ENCODE results near the gene NADSYN1.
"Not testable (repeated sequence)": the region's sequence is repeated elsewhere in the genome, so short reads cannot be mapped to it uniquely, and the experiment has no call there.

The NADSYN1 gene

GRCh38 chr11:71538666-71538990 is 85.6 kb downstream of the NADSYN1 start:
- Histone ChIP-seq H3K36me3 (ENCODE audit: control insufficient read depth in 1 of 2, insufficient read depth in 2 of 2, low read length in 2 of 2) (no peaks in the 10 kb centered on the region), H3K4me3 (ENCODE audit: low read depth in 1 of 2, low read length in 2 of 2) (no peak overlapping the region), H3K4me1 (ENCODE audit: control insufficient read depth in 1 of 2, insufficient read depth in 2 of 2, low read length in 2 of 2) (no peaks in the 10 kb centered on the region), H3K9me3 (ENCODE audit: control insufficient read depth in 1 of 2, low read length in 2 of 2) (no peaks in the 10 kb centered on the region), H3K27ac (ENCODE audit: low read length) (no peak overlapping the region), H3K27me3 (ENCODE audit: low read depth, low read length) (no peaks in the 10 kb centered on the region)

DNA sequence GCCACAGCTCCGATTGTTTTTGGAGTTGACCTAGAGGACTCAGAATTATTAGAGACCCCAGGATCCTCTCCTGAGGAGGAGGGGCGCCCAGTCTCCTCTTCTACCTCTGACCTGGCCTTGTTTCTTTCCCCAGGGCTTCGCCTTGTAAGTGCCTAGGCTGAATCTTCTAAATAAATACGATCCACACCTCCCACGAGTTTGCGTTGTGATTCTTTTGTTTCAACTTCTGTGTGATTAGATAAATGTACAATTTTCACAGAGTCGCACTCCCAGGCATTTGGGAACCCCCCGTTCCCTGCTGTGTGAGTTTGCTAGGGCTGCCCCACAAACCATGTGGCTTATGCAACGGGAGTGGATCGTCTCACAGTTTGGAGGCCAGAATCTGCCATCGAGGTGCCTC is 86.0 kb downstream of the NADSYN1 start:
- no peaks in the 10 kb centered on the region for H3K9me3 ChIP-seq (ENCODE audit: control insufficient read depth in 1 of 2, low read length in 2 of 2)
- no peak overlapping the region for H3K4me3 ChIP-seq (ENCODE audit: low read depth in 1 of 2, low read length in 2 of 2)
- no peaks in the 10 kb centered on the region for H3K36me3 ChIP-seq (ENCODE audit: control insufficient read depth in 1 of 2, insufficient read depth in 2 of 2, low read length in 2 of 2)
- H3K4me1 ChIP-seq (ENCODE audit: control insufficient read depth in 1 of 2, insufficient read depth in 2 of 2, low read length in 2 of 2), result no peaks in the 10 kb centered on the region
- no peak overlapping the region for H3K27ac ChIP-seq (ENCODE audit: low read length)
- H3K27me3 ChIP-seq (ENCODE audit: low read depth, low read length), result no peaks in the 10 kb centered on the region

DNA sequence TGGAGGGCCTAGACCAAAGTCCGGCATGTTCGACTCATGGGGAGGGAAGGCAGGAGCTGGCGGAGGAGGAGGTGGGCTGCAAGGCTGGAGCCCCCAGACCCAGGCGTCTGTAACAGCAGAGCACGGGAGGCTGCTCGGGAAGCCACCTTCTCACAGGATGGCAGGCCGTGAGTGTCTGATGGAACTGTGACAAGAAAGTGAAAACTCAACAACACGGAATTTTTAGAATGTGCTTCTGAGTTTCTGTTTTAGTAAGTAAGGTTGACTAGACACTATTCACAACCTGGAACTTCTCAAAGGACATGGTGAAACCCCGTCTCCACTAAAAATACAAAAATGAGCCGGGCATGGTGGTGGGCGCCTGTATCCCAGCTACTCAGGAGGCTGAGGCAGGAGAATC is 87.0 kb downstream of the NADSYN1 start:
- not testable (repeated sequence) for H3K27ac ChIP-seq (ENCODE audit: low read length)

GRCh38 chr11:71540521-71541304 is 87.7 kb downstream of the NADSYN1 start:
- H3K4me3 ChIP-seq (ENCODE audit: low read depth in 1 of 2, low read length in 2 of 2); H3K4me1 ChIP-seq (ENCODE audit: control insufficient read depth in 1 of 2, insufficient read depth in 2 of 2, low read length in 2 of 2); H3K9me3 ChIP-seq (ENCODE audit: control insufficient read depth in 1 of 2, low read length in 2 of 2); H3K27me3 ChIP-seq (ENCODE audit: low read depth, low read length); H3K36me3 ChIP-seq (ENCODE audit: control insufficient read depth in 1 of 2, insufficient read depth in 2 of 2, low read length in 2 of 2); H3K27ac ChIP-seq (ENCODE audit: low read length): not testable (repeated sequence)

More for the DNA sequence above, 87.0 kb downstream of the NADSYN1 start:
- H3K4me1 ChIP-seq (ENCODE audit: control insufficient read depth in 1 of 2, insufficient read depth in 2 of 2, low read length in 2 of 2); H3K27me3 ChIP-seq (ENCODE audit: low read depth, low read length); H3K9me3 ChIP-seq (ENCODE audit: control insufficient read depth in 1 of 2, low read length in 2 of 2); H3K36me3 ChIP-seq (ENCODE audit: control insufficient read depth in 1 of 2, insufficient read depth in 2 of 2, low read length in 2 of 2); H3K4me3 ChIP-seq (ENCODE audit: low read depth in 1 of 2, low read length in 2 of 2): not testable (repeated sequence)

GRCh38 chr11:71542382-71542781 is 89.4 kb downstream of the NADSYN1 start:
- Histone ChIP-seq H3K36me3 (ENCODE audit: control insufficient read depth in 1 of 2, insufficient read depth in 2 of 2, low read length in 2 of 2) (no peaks in the 10 kb centered on the region), H3K4me1 (ENCODE audit: control insufficient read depth in 1 of 2, insufficient read depth in 2 of 2, low read length in 2 of 2) (no peaks in the 10 kb centered on the region), H3K4me3 (ENCODE audit: low read depth in 1 of 2, low read length in 2 of 2) (no peak overlapping the region), H3K9me3 (ENCODE audit: control insufficient read depth in 1 of 2, low read length in 2 of 2) (no peaks in the 10 kb centered on the region), H3K27ac (ENCODE audit: low read length) (no peak overlapping the region), H3K27me3 (ENCODE audit: low read depth, low read length) (no peaks in the 10 kb centered on the region)

- H3K27me3 ChIP-seq (ENCODE audit: low read depth, low read length), result no peaks in the 10 kb centered on the region
- H3K4me1 ChIP-seq (ENCODE audit: control insufficient read depth in 1 of 2, insufficient read depth in 2 of 2, low read length in 2 of 2), result no peaks in the 10 kb centered on the region
- no peak overlapping the region for H3K4me3 ChIP-seq (ENCODE audit: low read depth in 1 of 2, low read length in 2 of 2)
- no peaks in the 10 kb centered on the region for H3K36me3 ChIP-seq (ENCODE audit: control insufficient read depth in 1 of 2, insufficient read depth in 2 of 2, low read length in 2 of 2)
- no peaks in the 10 kb centered on the region for H3K9me3 ChIP-seq (ENCODE audit: control insufficient read depth in 1 of 2, low read length in 2 of 2)
- no peak overlapping the region for H3K27ac ChIP-seq (ENCODE audit: low read length)
These were observed 90.1 kb downstream of the NADSYN1 start for GRCh38 chr11:71542879-71543777.

DNA sequence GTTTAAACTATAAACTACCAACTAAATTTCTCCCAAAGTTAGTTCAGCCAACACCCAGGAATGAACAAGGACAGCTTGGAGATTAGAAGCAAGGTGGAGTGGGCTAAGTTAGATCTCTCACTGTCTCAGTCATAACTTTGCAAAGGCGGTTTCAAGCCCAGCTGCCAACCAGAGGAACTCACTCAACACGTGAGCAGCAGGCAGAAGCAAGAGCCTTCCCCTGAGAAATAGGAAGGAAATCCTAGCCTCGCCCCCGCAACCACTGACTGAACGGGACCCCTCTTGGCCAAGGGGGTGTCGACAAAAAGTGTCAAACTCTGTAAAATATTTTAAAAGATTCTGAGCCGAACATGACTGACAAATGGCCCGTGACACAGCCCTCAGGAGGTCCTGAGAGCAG is 90.9 kb downstream of the NADSYN1 start:
- Histone ChIP-seq H3K36me3 (ENCODE audit: control insufficient read depth in 1 of 2, insufficient read depth in 2 of 2, low read length in 2 of 2) (no peaks in the 10 kb centered on the region), H3K9me3 (ENCODE audit: control insufficient read depth in 1 of 2, low read length in 2 of 2) (no peaks in the 10 kb centered on the region), H3K27ac (ENCODE audit: low read length) (no peak overlapping the region), H3K4me3 (ENCODE audit: low read depth in 1 of 2, low read length in 2 of 2) (no peak overlapping the region), H3K27me3 (ENCODE audit: low read depth, low read length) (no peaks in the 10 kb centered on the region), H3K4me1 (ENCODE audit: control insufficient read depth in 1 of 2, insufficient read depth in 2 of 2, low read length in 2 of 2) (no peaks in the 10 kb centered on the region)

GRCh38 chr11:71544525-71545214 is 91.7 kb downstream of the NADSYN1 start:
- Histone ChIP-seq H3K27ac (ENCODE audit: low read length) (no peak overlapping the region), H3K27me3 (ENCODE audit: low read depth, low read length) (no peaks in the 10 kb centered on the region), H3K4me3 (ENCODE audit: low read depth in 1 of 2, low read length in 2 of 2) (no peak overlapping the region), H3K36me3 (ENCODE audit: control insufficient read depth in 1 of 2, insufficient read depth in 2 of 2, low read length in 2 of 2) (no peaks in the 10 kb centered on the region), H3K9me3 (ENCODE audit: control insufficient read depth in 1 of 2, low read length in 2 of 2) (no peaks in the 10 kb centered on the region), H3K4me1 (ENCODE audit: control insufficient read depth in 1 of 2, insufficient read depth in 2 of 2, low read length in 2 of 2) (no peaks in the 10 kb centered on the region)

- H3K27me3 ChIP-seq (ENCODE audit: low read depth, low read length), result no peaks in the 10 kb centered on the region
- no peaks in the 10 kb centered on the region for H3K9me3 ChIP-seq (ENCODE audit: control insufficient read depth in 1 of 2, low read length in 2 of 2)
- H3K4me1 ChIP-seq (ENCODE audit: control insufficient read depth in 1 of 2, insufficient read depth in 2 of 2, low read length in 2 of 2), result no peaks in the 10 kb centered on the region
- no peak overlapping the region for H3K4me3 ChIP-seq (ENCODE audit: low read depth in 1 of 2, low read length in 2 of 2)
- no peaks in the 10 kb centered on the region for H3K36me3 ChIP-seq (ENCODE audit: control insufficient read depth in 1 of 2, insufficient read depth in 2 of 2, low read length in 2 of 2)
- no peak overlapping the region for H3K27ac ChIP-seq (ENCODE audit: low read length)
These were observed 92.5 kb downstream of the NADSYN1 start for GRCh38 chr11:71545405-71545966.

GRCh38 chr11:71548120-71548519 is 95.1 kb downstream of the NADSYN1 start, which contains the start of gene KRTAP5-9:
KRTAP5-9 (plus strand) TSS chr11:71548420; CDS start chr11:71548658, 238 bp downstream.
- Histone ChIP-seq H3K4me1 (ENCODE audit: control insufficient read depth in 1 of 2, insufficient read depth in 2 of 2, low read length in 2 of 2) (no peaks in the 10 kb centered on the region), H3K4me3 (ENCODE audit: low read depth in 1 of 2, low read length in 2 of 2) (no peak within 1 kb of the TSS), H3K36me3 (ENCODE audit: control insufficient read depth in 1 of 2, insufficient read depth in 2 of 2, low read length in 2 of 2) (no peaks in the 10 kb centered on the region), H3K9me3 (ENCODE audit: control insufficient read depth in 1 of 2, low read length in 2 of 2) (no peaks in the 10 kb centered on the region), H3K27ac (ENCODE audit: low read length) (no peak within 1 kb of the TSS), H3K27me3 (ENCODE audit: low read depth, low read length) (no peaks in the 10 kb centered on the region)

GRCh38 chr11:71548716-71549151 is 95.7 kb downstream of the NADSYN1 start:
- H3K27ac ChIP-seq (ENCODE audit: low read length), result no peak overlapping the region
- H3K9me3 ChIP-seq (ENCODE audit: control insufficient read depth in 1 of 2, low read length in 2 of 2), result no peaks in the 10 kb centered on the region
- H3K4me1 ChIP-seq (ENCODE audit: control insufficient read depth in 1 of 2, insufficient read depth in 2 of 2, low read length in 2 of 2), result no peaks in the 10 kb centered on the region
- no peaks in the 10 kb centered on the region for H3K36me3 ChIP-seq (ENCODE audit: control insufficient read depth in 1 of 2, insufficient read depth in 2 of 2, low read length in 2 of 2)
- no peaks in the 10 kb centered on the region for H3K27me3 ChIP-seq (ENCODE audit: low read depth, low read length)
- no peak overlapping the region for H3K4me3 ChIP-seq (ENCODE audit: low read depth in 1 of 2, low read length in 2 of 2)
